DOHH2 (cell line): ENCODE results near the gene FMNL2.

Experiments
- EZH2phosphoT487 ChIP-seq: fragments of 200-600 bp; sonication (generic); IDR thresholded peaks from 2 replicates; pipeline ENCODE4 v1.6.1; 2017; ENCODE audit warnings: borderline replicate concordance, mild to moderate bottlenecking, antibody characterized with exemption, low read length, moderate library complexity, mixed read lengths
- TF ChIP-seq, protein P1 (sequence below): fragments of 200-600 bp; sonication (generic); IDR thresholded peaks from one replicate; pipeline ENCODE4 v1.5.1; 2014; ENCODE audit warnings: antibody characterized with exemption, mild to moderate bottlenecking, low read depth, low read length; ENCODE audit not compliant: poor library complexity, severe bottlenecking

DNA sequence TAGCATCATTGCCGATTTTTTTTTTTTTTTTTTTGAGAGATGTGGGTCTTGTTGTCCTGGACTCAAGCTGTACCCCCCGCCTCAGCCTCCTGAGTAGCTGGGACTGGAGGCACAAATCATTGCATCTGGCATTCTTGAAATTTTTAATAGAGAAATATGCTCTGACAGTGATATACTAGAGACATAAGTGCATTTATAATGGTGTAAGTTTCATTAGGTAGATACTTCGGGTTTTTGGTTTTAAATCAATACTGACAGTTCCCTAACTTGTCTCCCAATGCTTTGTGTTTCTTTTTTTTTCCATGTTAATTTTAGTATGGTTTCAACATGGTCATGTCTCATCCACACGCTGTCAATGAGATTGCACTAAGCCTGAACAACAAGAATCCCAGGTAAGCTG, 243.6 kb downstream of the FMNL2 start:
- TF ChIP-seq, protein P1, sequence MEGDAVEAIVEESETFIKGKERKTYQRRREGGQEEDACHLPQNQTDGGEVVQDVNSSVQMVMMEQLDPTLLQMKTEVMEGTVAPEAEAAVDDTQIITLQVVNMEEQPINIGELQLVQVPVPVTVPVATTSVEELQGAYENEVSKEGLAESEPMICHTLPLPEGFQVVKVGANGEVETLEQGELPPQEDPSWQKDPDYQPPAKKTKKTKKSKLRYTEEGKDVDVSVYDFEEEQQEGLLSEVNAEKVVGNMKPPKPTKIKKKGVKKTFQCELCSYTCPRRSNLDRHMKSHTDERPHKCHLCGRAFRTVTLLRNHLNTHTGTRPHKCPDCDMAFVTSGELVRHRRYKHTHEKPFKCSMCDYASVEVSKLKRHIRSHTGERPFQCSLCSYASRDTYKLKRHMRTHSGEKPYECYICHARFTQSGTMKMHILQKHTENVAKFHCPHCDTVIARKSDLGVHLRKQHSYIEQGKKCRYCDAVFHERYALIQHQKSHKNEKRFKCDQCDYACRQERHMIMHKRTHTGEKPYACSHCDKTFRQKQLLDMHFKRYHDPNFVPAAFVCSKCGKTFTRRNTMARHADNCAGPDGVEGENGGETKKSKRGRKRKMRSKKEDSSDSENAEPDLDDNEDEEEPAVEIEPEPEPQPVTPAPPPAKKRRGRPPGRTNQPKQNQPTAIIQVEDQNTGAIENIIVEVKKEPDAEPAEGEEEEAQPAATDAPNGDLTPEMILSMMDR = no peak
- no peak for TF ChIP-seq EZH2phosphoT487
